Measurements from ENCODE around the gene SPINT2.

SPINT2 gene

GRCh38 chr19:38270587-38271167 lies 6.3 kb downstream of the SPINT2 start:
- DNase-seq = no peak

- no peak for DNase-seq
Measured at GRCh38 chr19:38273499-38273898, 9.1 kb downstream of the SPINT2 start.

GRCh38 chr19:38274739-38275138 lies 10.4 kb downstream of the SPINT2 start:
- no peak for DNase-seq

GRCh38 chr19:38276942-38277517 lies 12.7 kb downstream of the SPINT2 start:
- no peak for DNase-seq

GRCh38 chr19:38277549-38277948 lies 13.2 kb downstream of the SPINT2 start:
- DNase-seq = no peak

- no peak for DNase-seq
Measured at GRCh38 chr19:38277969-38278680, 13.8 kb downstream of the SPINT2 start.

GRCh38 chr19:38278751-38279150 lies 14.4 kb downstream of the SPINT2 start:
- DNase-seq = no peak

- DNase-seq = no peak
Measured at GRCh38 chr19:38280030-38280921, 15.9 kb downstream of the SPINT2 start.

- no peak for DNase-seq
Measured at GRCh38 chr19:38281811-38282566, 17.6 kb downstream of the SPINT2 start.

GRCh38 chr19:38283271-38283670 lies 18.9 kb downstream of the SPINT2 start:
- no peak for DNase-seq

- no peak for DNase-seq
Measured at GRCh38 chr19:38284422-38284821, 20.0 kb downstream of the SPINT2 start.

GRCh38 chr19:38285567-38285966 lies 21.2 kb downstream of the SPINT2 start:
- DNase-seq = no peak

GRCh38 chr19:38287604-38288003 lies 23.2 kb downstream of the SPINT2 start:
- no peak for DNase-seq

GRCh38 chr19:38288123-38288855 lies 23.9 kb downstream of the SPINT2 start:
- DNase-seq = no peak

- no peak for DNase-seq
Measured at GRCh38 chr19:38289955-38290354, 25.6 kb downstream of the SPINT2 start.

GRCh38 chr19:38290631-38291147 lies 26.3 kb downstream of the SPINT2 start:
- no peak for DNase-seq

GRCh38 chr19:38291855-38292254 lies 27.5 kb downstream of the SPINT2 start:
- DNase-seq = no peak

- no peak for DNase-seq
Measured at GRCh38 chr19:38293281-38293680, 28.9 kb downstream of the SPINT2 start.

- no peak for DNase-seq
Measured at GRCh38 chr19:38294090-38294489, 29.7 kb downstream of the SPINT2 start.

GRCh38 chr19:38298821-38299680 lies 34.7 kb downstream of the SPINT2 start:
- DNase-seq = no peak
